CD14-positive monocyte (primary cell): ENCODE data around the gene CD302. TPM values are rescaled to one million over a fixed set of nuclear protein-coding genes. Genes with fewer than 3 reads are reported as not detected.
"Not testable (repeated sequence)": the region's sequence is repeated elsewhere in the genome, so short reads cannot be mapped to it uniquely, and the experiment has no call there.

Source experiments
- DNase-seq, 3 donors: peaks; one replicate each; pipeline ENCODE4 v3.0.0-alpha.2; 2011 to 2022
- H2AFZ ChIP-seq: 2 replicates; pipeline ENCODE4 v1.6.0; 2012; ENCODE audit warnings: mild to moderate bottlenecking, low read depth, low read length, inconsistent platforms; ENCODE audit not compliant: insufficient read depth, poor library complexity, severe bottlenecking
- H3K27ac ChIP-seq, 2 donors: 1 replicate in 1 of 2; 2 replicates in 1 of 2; pipeline ENCODE4 v1.5.1; 2012 to 2013; ENCODE audit warnings: low read length in 2 of 2, control low read depth in 1 of 2, inconsistent platforms in 1 of 2, low read depth in 1 of 2, mild to moderate bottlenecking in 1 of 2
- H3K27me3 ChIP-seq, 2 donors: one replicate each; pipeline versions ENCODE4 v1.6.0 to v1.6.1; 2011 to 2013; ENCODE audit warnings: low read length in 2 of 2; ENCODE audit not compliant: control insufficient read depth in 2 of 2, insufficient read depth in 2 of 2
- H3K36me3 ChIP-seq, 2 donors: replicated peaks in 1 of 2; 1 replicate in 1 of 2; 2 replicates in 1 of 2; pipeline versions ENCODE4 v1.5.1 to v1.6.1; 2012 to 2013; ENCODE audit warnings: low read length in 2 of 2, control low read depth in 1 of 2, inconsistent platforms in 1 of 2, mild to moderate bottlenecking in 1 of 2; ENCODE audit not compliant: insufficient read depth in 2 of 2, control insufficient read depth in 1 of 2
- H3K4me1 ChIP-seq, 2 donors: 1 replicate in 1 of 2; 2 replicates in 1 of 2; pipeline versions ENCODE4 v1.5.1 to v1.6.1; 2012 to 2013; ENCODE audit warnings: low read length in 2 of 2, control low read depth in 1 of 2, inconsistent platforms in 1 of 2, mild to moderate bottlenecking in 1 of 2, moderate library complexity in 1 of 2; ENCODE audit not compliant: insufficient read depth in 2 of 2, control insufficient read depth in 1 of 2
- H3K4me2 ChIP-seq: replicated peaks from 2 replicates; pipeline ENCODE3; 2012; ENCODE audit warnings: low read length, moderate library complexity, mild to moderate bottlenecking; ENCODE audit not compliant: poor library complexity, severe bottlenecking; ENCODE audit errors: extremely low read depth
- H3K4me3 ChIP-seq, 3 experiments: fragments of 200-600 bp in 1 of 3; sonication (generic) in 1 of 3; replicated peaks in 1 of 3; 1 replicate in 2 of 3; 2 replicates in 1 of 3; pipeline ENCODE4 v1.5.1; 2011 to 2013; ENCODE audit warnings: low read length in 3 of 3, mild to moderate bottlenecking in 3 of 3, control low read depth in 2 of 3, low read depth in 2 of 3, inconsistent platforms in 1 of 3, moderate library complexity in 1 of 3
- H3K79me2 ChIP-seq: 2 replicates; pipeline ENCODE4 v1.6.0; 2012; ENCODE audit warnings: mild to moderate bottlenecking, control low read depth, inconsistent platforms, low read length, moderate library complexity; ENCODE audit not compliant: insufficient read depth
- H3K9ac ChIP-seq: 2 replicates; pipeline ENCODE4 v1.6.0; 2017; ENCODE audit warnings: low read length, mild to moderate bottlenecking; ENCODE audit not compliant: insufficient read depth, poor library complexity, severe bottlenecking
- H3K9me3 ChIP-seq, 2 donors: replicated peaks in 1 of 2; 1 replicate in 1 of 2; 2 replicates in 1 of 2; pipeline versions ENCODE4 v1.5.1 to v1.6.1; 2012 to 2013; ENCODE audit warnings: low read length in 2 of 2, control low read depth in 1 of 2; ENCODE audit not compliant: control insufficient read depth in 1 of 2, insufficient read depth in 1 of 2
- H4K20me1 ChIP-seq: 2 replicates; pipeline ENCODE4 v1.6.0; 2012; ENCODE audit warnings: mild to moderate bottlenecking, low read length, control low read depth, moderate library complexity; ENCODE audit not compliant: insufficient read depth
- H3K27ac Mint-ChIP-seq, 7 donors: one replicate each; pipeline ENCODE4 v1.8.0; 2020; ENCODE audit warnings: mild to moderate bottlenecking in 7 of 7, mixed read lengths in 7 of 7, moderate library complexity in 6 of 7, inconsistent platforms in 2 of 7
- H3K27me3 Mint-ChIP-seq, 3 donors: one replicate each; pipeline ENCODE4 v1.8.0; 2021 to 2022; ENCODE audit warnings: low read depth in 3 of 3, mild to moderate bottlenecking in 3 of 3, mixed read lengths in 3 of 3, moderate library complexity in 3 of 3, inconsistent platforms in 1 of 3
- H3K36me3 Mint-ChIP-seq, 2 donors: one replicate each; pipeline ENCODE4 v1.8.0; 2020; ENCODE audit warnings: mixed read lengths in 2 of 2, inconsistent platforms in 1 of 2, mild to moderate bottlenecking in 1 of 2
- H3K4me1 Mint-ChIP-seq: one replicate; pipeline ENCODE4 v1.8.0; 2020; ENCODE audit warnings: mild to moderate bottlenecking, mixed read lengths
- H3K4me3 Mint-ChIP-seq, 2 donors: one replicate each; pipeline ENCODE4 v1.8.0; 2020; ENCODE audit warnings: mild to moderate bottlenecking in 2 of 2, mixed read lengths in 2 of 2, moderate library complexity in 1 of 2
- H3K9me3 Mint-ChIP-seq, 7 donors: one replicate each; pipeline ENCODE4 v1.8.0; 2020 to 2022; ENCODE audit warnings: mixed read lengths in 7 of 7, mild to moderate bottlenecking in 6 of 7, moderate library complexity in 6 of 7, inconsistent platforms in 2 of 7
- CTCF ChIP-seq: fragments of 200-600 bp; IDR thresholded peaks from one replicate; pipeline ENCODE4 v1.8.0; 2022; ENCODE audit warnings: antibody characterized with exemption, mild to moderate bottlenecking
- WGBS: methylation state at CpG from one replicate; pipeline ENCODE4 v1.1.5; 2013; ENCODE audit warnings: missing lambda C conversion rate; ENCODE audit not compliant: insufficient coverage; 5-methylcytosine and 5-hydroxymethylcytosine counted together
- intact Hi-C, 2 donors: fragments of 100-400 bp; cut with micrococcal nuclease; formaldehyde crosslinking; loops; one replicate each; pipeline versions ENCODE4 v1.15.0 to v1.15.1; 2023
- polyA plus RNA-seq, 3 donors: library from polyadenylated mRNA; depleted of rRNA in 1 of 3; unstranded in 2 of 3; stranded (reverse) in 1 of 3; fragments of 300-500 nt in 2 of 3; fragments of >200 nt in 1 of 3; fragmentation: Illumina TruSeq in 2 of 3; gene quantifications; 1 replicate in 2 of 3; 2 replicates in 1 of 3; pipeline ENCODE4 v1.2.3, GENCODE V29; 2012 to 2021

The CD302 gene
- polyA plus RNA-seq, 3 donors = 90.3 to 214 (median 146) TPM

GRCh38 chr2:159788253-159788652, 9.8 kb downstream of the CD302 start:
- peaks cover 0 to 8% of the 10 kb centered on the region in 2 donors for H3K36me3 ChIP-seq
- H3K9ac ChIP-seq = no peak overlapping the region
- H3K27me3 ChIP-seq = no peaks in the 10 kb centered on the region
- peak; percentile 19 to 62 (median 29) for DNase-seq
- Mint-ChIP-seq H3K4me1 (peaks cover 87% of the 10 kb centered on the region), H3K9me3 (no peaks in the 10 kb centered on the region), H3K27ac (peak overlapping the region in 2 of 7 donors; percentile 18 to 68), H3K4me3 (no peak overlapping the region), H3K36me3 (peaks cover 0 to 13% of the 10 kb centered on the region in 2 donors), H3K27me3 (peaks cover 0 to 2% (median 0%) of the 10 kb centered on the region in 3 donors)
- no peak overlapping the region for H3K4me3 ChIP-seq
- no peak overlapping the region for H3K4me2 ChIP-seq
- no peak for TF ChIP-seq CTCF
- H3K27ac ChIP-seq = peak overlapping the region in 1 of 2 donors; percentile 67
- H3K79me2 ChIP-seq = peaks cover 100% of the 10 kb centered on the region
- H4K20me1 ChIP-seq = peaks cover 100% of the 10 kb centered on the region
- H3K9me3 ChIP-seq = no peaks in the 10 kb centered on the region
- WGBS = no CpG with 5 or more reads among the region's 3 CpGs
- H2AFZ ChIP-seq = no peak overlapping the region
- intact Hi-C loops = no loop called here
- H3K4me1 ChIP-seq = peaks cover 73 to 75% of the 10 kb centered on the region in 2 donors

- Histone ChIP-seq H3K79me2 (peaks cover 100% of the 10 kb centered on the region), H3K27ac (peak overlapping the region in 1 of 2 donors; percentile 11), H4K20me1 (peaks cover 100% of the 10 kb centered on the region), H3K4me1 (peaks cover 68 to 69% of the 10 kb centered on the region in 2 donors)
- H3K4me3 ChIP-seq, DNase-seq, intact Hi-C loops, H3K9ac ChIP-seq, H3K27me3 Mint-ChIP-seq, H3K9me3 Mint-ChIP-seq, H3K36me3 ChIP-seq, H2AFZ ChIP-seq, H3K4me3 Mint-ChIP-seq, H3K27me3 ChIP-seq, H3K9me3 ChIP-seq, H3K4me2 ChIP-seq: not testable (repeated sequence)
- H3K27ac Mint-ChIP-seq = peak overlapping the region in 4 of 7 donors; percentile 32 to 81 (median 63)
- WGBS = 80% methylated on average over 1 of the region's 6 CpGs
- H3K36me3 Mint-ChIP-seq = peaks cover 0 to 18% of the 10 kb centered on the region in 2 donors
- peaks cover 84% of the 10 kb centered on the region for H3K4me1 Mint-ChIP-seq
Measured at GRCh38 chr2:159787647-159788046, 10.4 kb downstream of the CD302 start.
